RCC 7860 (cell line): Measurements from ENCODE around the gene CSF2RB.

Experiments used
- DNase-seq: peaks from one replicate; pipeline ENCODE4 v3.0.0-alpha.2; 2015; ENCODE audit warnings: low spot score
- FAIRE-seq: peaks from 2 replicates; lab custom pipeline; 2012; peaks lifted over from hg19 to GRCh38; lab: Jason Lieb, UNC

CSF2RB gene

GRCh38 chr22:36913427-36914389, at the start of gene CSF2RB:
TSS of gene CSF2RB (plus strand) at chr22:36913628. CDS start at chr22:36922208, 8,580 bp downstream.
- no peak for DNase-seq
- FAIRE-seq = no peak

- FAIRE-seq = no peak
- no peak for DNase-seq
These were observed 49.4 kb upstream of the CSF2RB start for GRCh38 chr22:36863979-36864378.

GRCh38 chr22:36864454-36865215, 48.8 kb upstream of the CSF2RB start:
- FAIRE-seq (no peak), DNase-seq (no peak)

- DNase-seq = no peak
- FAIRE-seq = no peak
These were observed 48.1 kb upstream of the CSF2RB start for GRCh38 chr22:36865346-36865745.

- DNase-seq = no peak
- FAIRE-seq = no peak
These were observed 45.7 kb upstream of the CSF2RB start for GRCh38 chr22:36867695-36868094.

- FAIRE-seq = no peak
- DNase-seq = no peak
These were observed 44.8 kb upstream of the CSF2RB start for GRCh38 chr22:36868546-36869181.

GRCh38 chr22:36870250-36870649, 43.2 kb upstream of the CSF2RB start:
- DNase-seq (no peak), FAIRE-seq (no peak)

GRCh38 chr22:36871669-36872081, 41.8 kb upstream of the CSF2RB start:
- no peak for FAIRE-seq

GRCh38 chr22:36872084-36872483, 41.3 kb upstream of the CSF2RB start:
- FAIRE-seq (no peak), DNase-seq (no peak)

More at GRCh38 chr22:36871669-36872081, 41.8 kb upstream of the CSF2RB start:
- DNase-seq = no peak

GRCh38 chr22:36872866-36873498, 40.4 kb upstream of the CSF2RB start:
- no peak for DNase-seq
- no peak for FAIRE-seq

- DNase-seq (peak; percentile 69), FAIRE-seq (peak; percentile 24)
These were observed 39.7 kb upstream of the CSF2RB start for GRCh38 chr22:36873614-36874308.

- FAIRE-seq (no peak), DNase-seq (no peak)
These were observed 39.1 kb upstream of the CSF2RB start for GRCh38 chr22:36874309-36874696.

- DNase-seq (no peak), FAIRE-seq (no peak)
These were observed 38.7 kb upstream of the CSF2RB start for GRCh38 chr22:36874736-36875135.

GRCh38 chr22:36875741-36876140, 37.7 kb upstream of the CSF2RB start:
- DNase-seq = no peak
- no peak for FAIRE-seq

- FAIRE-seq = no peak
- no peak for DNase-seq
These were observed 33.7 kb upstream of the CSF2RB start for GRCh38 chr22:36879775-36880174.

- DNase-seq = no peak
- no peak for FAIRE-seq
These were observed 31.8 kb upstream of the CSF2RB start for GRCh38 chr22:36881504-36882245.

GRCh38 chr22:36884349-36885158, 28.9 kb upstream of the CSF2RB start:
- no peak for FAIRE-seq
- DNase-seq = no peak

GRCh38 chr22:36885474-36885873, 28.0 kb upstream of the CSF2RB start:
- FAIRE-seq (no peak), DNase-seq (no peak)

- no peak for DNase-seq
- FAIRE-seq = no peak
These were observed 27.4 kb upstream of the CSF2RB start for GRCh38 chr22:36886016-36886415.
